H1 (cell line): ENCODE measurements around the gene AIRE. TPM values are rescaled to one million over a fixed set of nuclear protein-coding genes. Genes with fewer than 3 reads are reported as not detected.

Experiments used
- CHD2 ChIP-seq: IDR thresholded peaks from 2 replicates; pipeline ENCODE4 v1.6.1; 2012; ENCODE audit warnings: low read length, improper control_type of control experiment
- SAP30 ChIP-seq: fragments of 300-600 bp; sonication (generic); IDR thresholded peaks from 2 replicates; pipeline ENCODE4 v1.7.1; 2012; ENCODE audit warnings: low read length, moderate library complexity, mild to moderate bottlenecking, inconsistent platforms; ENCODE audit not compliant: insufficient read depth, insufficient replicate concordance
- TBP ChIP-seq: IDR thresholded peaks from 2 replicates; pipeline ENCODE4 v1.6.1; 2011; ENCODE audit warnings: low read depth, low read length, improper control_type of control experiment
- polyA plus RNA-seq, 7 experiments: library from polyadenylated mRNA; depleted of rRNA in 3 of 7; stranded (reverse) in 5 of 7; unstranded in 2 of 7; fragments of >200 nt in 5 of 7; fragments of 200-250 nt in 2 of 7; gene quantifications; 1 replicate in 5 of 7; 2 replicates in 1 of 7; 4 replicates in 1 of 7; pipeline versions ENCODE4 v1.2.1 to v1.2.3, GENCODE V29; 2011 to 2013; ENCODE audit warnings: missing spikeins in 2 of 7, mixed read lengths in 2 of 7
- total RNA-seq: library from RNA; stranded (reverse); fragmentation: NEBNext Ultra II Directional; extraction: Animal tissue kit (Norgen Biotek cat#: 25700); gene quantifications from 2 replicates; pipeline ENCODE4 v1.2.1, GENCODE V29; 2021

Gene AIRE
- total and polyA plus RNA-seq, 2 of the 8 experiments (the other 6 are each of a cell fraction or from before 2014, with no cell fraction given): 0.09 TPM; not detected in 1

- TF ChIP-seq CHD2 (no peak), SAP30 (no peak), TBP (no peak)
Measured at GRCh38 chr21:44260791-44261631, 24.7 kb upstream of the AIRE start (continued).
